NCI-H1417 treated with DMSO at 0.1 percent for 48 hours (cell line): Measurements from ENCODE around the gene AKR1C2.
"Not testable (repeated sequence)": the region's sequence is repeated elsewhere in the genome, so short reads cannot be mapped to it uniquely, and the experiment has no call there.

Experiments used
- DNase-seq: peaks from one replicate; lab custom pipeline; 2025; lab: John Stamatoyannopoulos, UW

The AKR1C2 gene

DNA sequence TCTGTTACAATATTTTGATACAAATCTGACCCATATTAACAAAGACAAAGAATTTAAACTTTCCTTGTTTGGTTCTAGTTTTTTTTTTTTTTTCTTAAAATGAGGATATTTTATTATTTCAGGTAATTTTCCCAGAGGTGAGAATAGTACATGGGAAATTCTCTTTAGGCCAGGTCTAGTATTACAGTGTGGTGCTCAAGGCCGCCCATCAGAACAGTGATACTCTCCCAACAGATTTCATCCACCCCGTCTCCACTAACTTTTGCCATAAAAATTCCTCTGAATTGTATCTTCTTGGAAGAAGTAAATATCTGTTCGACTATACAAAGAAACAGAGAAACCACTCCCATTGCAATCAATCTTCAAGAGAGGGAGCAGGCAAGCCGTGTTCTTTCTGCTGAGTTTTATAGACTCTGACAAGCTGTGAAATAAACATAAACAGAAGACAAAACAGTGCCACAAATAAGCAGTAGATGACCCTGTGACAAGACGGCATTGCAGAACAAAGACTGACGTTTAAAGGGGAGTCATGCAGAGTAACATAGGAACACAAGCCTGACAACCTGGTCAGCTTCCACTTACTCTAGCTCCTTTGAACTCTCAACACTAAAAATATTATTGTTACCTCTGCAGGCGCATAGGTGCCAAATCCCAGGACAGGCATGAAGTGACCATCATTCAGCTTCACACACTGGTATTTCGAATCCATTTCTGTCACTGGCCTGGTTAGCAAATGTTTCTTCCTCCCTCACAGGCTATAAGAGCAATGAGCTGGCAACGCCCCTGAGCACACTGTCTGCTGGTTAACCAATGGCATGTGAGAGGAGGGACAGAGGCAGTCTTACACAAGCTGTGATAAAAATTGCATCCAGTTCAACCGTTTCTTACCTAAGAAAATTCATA, at the start of gene AKR1C2:
Gene AKR1C2, minus strand, starts transcription at position 731 of the 903 bp plus-strand sequence. Its CDS starts 22 bp downstream, at position 709.
- not testable (repeated sequence) for DNase-seq

DNA sequence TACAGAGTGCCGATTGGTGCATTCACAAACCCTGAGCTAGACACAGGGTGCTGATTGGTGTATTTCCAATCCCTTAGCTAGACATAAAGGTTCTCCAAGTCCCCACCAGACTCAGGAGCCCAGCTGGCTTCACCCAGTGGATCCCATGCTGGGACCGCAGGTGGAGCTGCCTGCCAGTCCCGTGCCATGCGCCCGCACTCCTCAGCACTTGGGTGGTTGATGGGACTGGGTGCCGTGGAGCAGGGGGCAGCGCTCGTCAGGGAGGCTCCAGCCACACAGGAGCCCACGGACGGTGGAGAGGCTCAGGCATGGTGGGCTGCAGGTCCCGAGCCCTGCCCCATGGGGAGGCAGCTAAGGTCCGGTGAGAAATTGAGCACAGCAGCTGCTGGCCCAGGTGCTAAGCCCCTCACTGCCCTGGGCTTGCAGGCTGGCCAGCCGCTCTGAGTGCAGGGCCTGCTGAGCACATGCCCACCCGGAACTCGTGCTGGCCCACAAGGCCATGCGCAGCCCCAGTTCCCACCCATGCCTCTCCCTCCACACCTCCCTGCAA, 49.4 kb upstream of the AKR1C2 start:
- not testable (repeated sequence) for DNase-seq

DNA sequence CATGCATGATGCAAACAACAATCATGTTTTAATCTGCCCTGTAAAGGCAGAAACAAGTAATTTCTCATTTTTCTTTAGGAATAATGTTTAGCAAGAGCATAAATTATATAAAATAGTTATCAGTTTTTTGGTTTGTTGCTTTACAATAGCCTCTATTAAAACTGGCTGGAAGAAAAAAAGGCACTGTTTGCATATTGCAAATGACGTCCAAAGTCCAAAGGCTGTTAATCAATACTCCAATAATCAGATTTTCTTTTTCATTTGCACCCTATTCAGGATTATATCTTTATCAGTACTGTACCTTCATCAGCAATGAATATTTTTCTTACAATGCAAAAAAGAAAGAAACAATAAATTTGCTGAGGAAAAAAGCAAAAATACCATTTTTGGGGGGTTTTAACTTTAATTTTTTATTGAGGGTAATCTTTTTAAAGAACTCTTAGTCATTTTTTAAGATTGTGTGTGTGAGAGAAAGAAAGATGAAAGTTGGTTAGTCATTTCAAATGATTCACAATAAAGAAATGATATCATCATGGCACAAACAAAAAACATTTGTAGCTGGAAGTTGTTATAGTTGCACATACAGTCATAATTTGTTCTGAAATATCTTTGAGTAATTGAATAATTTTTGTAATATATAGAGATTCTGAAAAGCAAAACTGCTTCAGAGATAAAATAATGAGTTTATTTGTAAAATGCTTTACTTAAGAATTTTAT, 44.4 kb upstream of the AKR1C2 start:
- DNase-seq: no peak

DNA sequence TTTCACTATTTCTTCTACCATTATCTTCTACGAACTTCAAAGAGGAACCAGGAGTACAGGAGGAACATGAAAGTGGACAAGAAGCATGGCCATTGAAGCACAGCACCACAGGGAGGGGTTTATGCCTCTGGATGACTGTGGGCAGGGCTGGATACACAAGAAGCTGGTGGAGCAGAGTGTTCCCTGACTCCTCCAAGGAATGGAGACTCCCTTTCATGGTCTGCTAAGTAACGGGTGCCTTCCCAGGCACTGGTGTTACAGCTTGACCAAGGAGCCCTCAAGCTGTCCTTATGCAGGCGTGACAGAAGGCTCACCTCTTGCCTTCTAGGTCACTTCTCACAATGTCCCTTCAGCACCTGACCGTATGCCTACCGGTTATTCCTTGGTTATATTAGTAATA, 43.4 kb upstream of the AKR1C2 start:
- DNase-seq: not testable (repeated sequence)

DNA sequence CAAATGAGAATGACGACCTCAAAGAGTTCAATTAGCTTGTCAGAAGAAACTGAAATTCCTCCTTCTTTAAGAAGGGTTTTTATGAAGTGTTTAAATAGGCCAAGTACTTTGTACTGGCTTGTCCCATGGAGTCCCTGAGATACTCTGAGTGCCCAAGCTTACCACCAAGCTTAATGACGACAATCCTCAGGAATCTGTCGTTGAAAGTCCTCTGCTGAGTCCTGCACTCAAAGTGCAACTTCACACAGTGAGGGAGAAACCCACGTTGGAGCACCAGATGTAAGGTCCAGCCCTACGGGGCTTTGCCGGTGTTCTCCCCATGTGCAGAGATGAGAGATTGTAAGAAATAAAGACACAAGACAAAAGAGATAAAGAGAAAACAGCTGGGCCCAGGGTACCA, 42.8 kb upstream of the AKR1C2 start:
- no peak for DNase-seq

DNA sequence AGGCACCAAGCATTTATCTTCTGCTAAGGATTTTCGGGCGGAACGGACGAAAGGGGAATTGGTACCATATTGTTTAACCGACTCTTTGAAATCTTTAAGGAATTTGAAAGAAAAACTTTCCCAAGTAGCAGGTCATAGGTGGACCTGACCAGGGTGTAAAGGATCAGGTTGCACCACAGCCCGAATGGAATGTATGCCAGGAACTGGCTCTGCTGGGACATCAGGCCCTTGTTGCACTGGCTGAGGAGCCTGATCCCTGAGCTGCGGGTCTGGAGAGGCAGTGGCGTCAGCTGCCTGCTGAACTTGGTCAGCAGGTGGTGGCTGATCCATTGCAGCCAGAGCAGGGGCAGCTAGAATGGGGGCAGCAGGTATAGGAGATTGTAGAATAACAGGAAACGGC, 41.4 kb upstream of the AKR1C2 start:
- DNase-seq: no peak

DNA sequence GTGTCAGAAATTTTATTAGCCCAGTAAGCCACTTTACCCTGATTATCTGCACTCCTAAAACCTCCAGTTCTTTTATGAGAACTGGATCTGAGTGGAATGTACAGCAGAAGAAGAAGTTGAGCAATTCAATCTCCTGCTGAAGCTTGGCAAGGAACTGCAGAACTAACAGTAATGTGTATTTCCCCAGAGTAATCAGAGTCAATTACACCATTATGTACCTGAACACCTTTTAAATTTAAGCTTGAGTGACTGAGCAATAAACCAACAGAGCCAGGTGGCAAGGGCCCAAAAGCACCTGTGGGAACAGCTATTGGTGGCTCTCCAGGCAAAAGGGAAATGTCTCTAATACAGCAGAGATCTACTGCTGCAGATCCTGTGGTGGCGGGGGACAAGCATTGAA, 40.1 kb upstream of the AKR1C2 start:
- DNase-seq: no peak

DNA sequence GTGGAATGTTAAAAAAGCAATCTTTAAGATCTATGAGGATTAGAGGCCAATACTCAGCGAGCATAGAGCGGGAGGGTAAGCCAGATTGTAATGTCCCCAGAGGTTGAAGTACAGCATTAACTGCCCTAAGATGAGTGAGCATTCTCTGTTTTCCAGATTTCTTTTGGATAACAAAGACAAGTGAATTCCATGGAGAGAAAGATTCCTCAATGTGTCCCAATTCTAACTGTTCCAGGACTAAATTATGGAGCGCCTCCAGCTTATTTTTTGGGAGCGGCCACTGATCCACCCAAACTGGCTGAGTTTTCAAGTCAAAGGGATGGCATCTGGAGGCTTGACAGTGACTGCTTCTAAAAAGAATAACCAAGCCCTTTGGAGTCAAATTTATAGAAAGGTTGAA, 39.3 kb upstream of the AKR1C2 start:
- DNase-seq: no peak

DNA sequence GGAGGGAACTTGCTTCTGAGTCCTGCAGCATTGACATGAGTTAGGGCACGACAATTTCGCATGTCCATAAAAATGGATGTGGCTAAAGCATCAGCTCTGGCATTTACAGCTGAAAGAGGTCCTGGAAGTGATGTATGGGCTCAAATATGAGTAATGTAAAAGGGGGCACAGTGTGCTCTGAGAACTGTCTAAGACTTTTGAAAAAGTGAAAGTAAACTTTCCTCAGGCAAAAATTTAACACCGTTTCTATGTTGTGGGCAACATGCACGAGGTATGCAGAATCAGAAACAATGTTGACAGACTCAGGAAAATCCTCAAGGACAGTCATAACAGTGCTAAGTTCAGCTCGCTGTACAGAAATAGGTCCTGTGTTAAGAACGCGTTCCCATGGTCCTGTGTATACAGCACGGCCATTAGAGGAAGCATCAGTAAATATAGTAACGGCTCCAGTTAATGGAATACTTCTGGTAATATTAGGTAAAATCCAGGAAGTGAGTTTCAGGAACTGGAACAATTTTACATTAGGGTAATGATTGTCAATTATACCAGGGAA, 37.9 kb upstream of the AKR1C2 start:
- no peak for DNase-seq

DNA sequence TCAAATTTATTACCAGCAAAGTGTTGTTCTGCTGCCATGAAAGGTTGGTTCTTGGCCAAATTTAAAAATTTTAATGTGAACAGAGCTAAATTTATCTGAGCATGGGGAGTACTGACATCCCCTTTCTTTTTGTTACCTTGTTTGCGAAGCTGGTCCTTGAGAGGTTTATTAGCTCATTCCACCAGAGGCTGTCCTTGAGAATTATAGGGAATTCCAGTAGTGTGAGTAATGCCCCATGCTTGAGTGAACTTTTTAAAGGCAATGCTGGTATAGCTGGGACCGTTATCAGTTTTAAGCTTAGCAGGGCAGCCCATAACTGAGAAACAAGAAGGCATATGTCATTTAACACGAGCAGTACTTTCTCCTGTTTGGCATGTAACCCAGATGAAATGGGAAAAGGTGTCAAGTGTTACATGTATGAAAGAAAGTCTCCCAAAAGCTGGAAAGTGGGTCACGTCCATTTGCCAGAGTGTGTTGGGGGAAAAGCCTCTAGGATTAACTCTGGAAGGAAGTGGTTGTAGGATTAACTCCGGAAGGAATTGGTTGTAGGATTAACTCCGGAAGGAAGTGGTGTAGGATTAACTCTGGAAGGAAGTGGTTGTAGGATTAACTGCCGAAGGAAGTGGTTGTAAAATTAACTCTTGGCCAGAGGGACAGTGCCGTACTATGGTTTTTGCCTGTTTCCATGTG, 37.3 kb upstream of the AKR1C2 start:
- DNase-seq: no peak

DNA sequence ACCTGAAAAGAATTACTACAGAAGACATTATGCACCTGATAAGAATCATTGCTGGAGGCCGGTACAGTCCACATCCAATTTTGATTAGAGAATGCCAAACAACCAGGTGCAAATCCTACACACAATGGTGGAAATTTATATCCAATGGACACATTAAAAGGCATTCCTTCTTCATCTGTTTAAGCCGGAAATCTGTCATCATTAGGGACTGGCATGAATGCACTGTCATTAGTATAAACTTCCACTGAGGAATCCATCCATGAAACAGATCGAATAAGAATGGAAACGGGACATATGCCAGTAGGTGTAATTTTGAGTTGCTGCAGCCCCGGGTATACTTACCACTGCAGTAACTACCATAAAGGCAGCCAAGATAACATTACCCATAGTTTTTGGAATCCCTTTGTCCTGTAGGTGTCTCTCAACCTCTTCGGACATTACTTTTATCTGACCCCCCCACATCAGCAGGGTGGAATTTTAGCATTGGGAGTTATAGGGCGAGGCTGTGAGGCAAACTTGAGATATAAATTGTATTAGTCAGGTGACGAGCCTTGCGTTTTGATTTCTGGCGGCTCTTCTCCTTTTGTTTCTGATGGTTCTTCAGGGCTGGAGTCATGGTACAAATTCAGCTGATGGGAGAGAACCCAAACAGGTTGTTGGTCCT, 36.5 kb upstream of the AKR1C2 start:
- no peak for DNase-seq

DNA sequence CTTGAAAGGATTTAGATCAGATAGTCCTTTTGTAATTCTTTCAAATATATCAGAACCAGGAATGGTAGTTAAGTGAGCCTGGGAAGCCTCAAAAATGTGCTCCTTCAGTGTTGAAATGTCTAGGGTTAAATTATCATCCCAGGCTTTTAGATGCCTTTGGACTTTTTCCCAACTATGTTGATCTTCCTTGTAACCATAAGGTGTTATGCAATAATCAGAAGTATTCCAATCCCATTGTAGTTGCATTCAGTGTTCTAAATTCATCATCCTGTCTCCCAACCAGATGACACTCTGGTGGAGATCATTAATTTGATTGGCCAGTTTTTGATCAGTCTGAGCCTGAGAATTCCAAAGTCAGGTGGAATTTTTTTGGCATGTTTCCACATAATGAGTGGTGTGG, 35.1 kb upstream of the AKR1C2 start:
- no peak for DNase-seq

DNA sequence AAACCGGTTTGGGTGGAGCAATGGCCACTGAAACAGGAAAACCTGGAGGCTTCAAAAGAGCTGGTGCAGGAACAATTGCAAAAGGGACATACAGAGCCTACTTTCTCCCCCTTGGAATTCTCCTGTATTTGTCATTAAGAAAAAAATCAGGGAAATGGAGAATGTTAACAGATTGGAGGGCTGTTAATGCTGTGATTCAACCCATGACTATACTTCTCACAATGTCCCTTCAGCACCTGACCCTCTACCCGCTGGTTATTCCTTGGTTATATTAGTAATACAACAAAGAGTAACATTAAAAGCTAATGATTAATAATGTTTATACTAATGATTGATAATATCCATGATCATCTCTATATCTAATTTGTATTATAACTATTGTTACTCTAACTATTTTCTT, 34.4 kb upstream of the AKR1C2 start:
- DNase-seq: no peak

DNA sequence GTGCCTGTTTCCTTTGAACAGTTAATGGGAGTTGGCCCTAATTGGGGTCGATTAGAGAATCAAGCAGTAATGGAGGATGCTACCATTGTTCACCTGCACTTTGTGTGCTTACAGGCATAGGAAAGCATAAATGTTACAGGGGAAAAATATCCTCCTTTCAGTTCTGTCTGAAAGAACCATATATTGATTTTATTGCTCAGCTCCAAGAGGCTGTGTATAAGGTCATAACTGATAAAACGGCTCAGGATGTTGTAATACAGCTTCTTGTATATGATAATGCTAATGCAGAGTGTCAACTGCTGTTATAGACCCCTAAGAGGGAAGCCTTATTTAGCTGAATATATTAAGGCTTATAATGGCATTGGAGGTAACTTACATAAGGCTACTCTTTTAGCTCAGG, 32.9 kb upstream of the AKR1C2 start:
- no peak for DNase-seq

DNA sequence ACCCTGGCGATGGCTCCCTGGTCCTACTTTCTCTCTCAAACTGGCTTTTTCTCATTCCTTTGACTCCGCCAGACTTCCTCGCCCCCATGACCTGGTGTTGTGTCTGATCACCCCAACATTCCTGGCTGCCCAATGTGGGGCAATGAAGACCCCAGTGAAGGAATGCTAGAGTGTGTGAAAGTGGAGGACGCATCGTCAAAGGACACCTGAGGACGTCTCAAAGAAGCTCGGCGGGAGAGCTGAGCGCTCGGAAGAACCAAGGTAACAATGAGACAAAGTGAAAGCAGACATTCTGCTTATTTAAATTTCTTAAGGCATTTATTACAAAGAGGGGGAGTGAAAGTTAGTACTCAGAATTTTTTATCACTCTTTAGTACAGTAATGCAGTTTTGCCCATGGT, 31.7 kb upstream of the AKR1C2 start:
- DNase-seq: no peak

DNA sequence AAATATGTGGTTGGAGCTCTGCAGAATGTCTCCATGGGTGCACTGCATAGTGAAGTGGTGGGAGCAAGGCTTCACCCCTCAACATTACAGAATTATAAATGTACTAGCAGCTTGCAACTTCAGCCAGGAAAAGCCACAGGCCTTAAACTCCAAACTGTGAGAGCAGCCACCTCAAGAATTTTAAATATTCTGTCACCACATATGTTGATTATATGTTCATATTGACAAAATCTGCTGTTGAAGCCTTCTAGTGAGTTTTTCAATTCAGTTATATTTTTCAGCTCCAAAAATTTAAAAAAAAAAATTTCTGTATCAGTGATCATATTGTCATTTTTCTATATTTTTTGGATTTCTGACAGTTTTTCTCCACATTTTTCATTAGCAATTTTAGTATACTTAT, 30.9 kb upstream of the AKR1C2 start:
- no peak for DNase-seq

DNA sequence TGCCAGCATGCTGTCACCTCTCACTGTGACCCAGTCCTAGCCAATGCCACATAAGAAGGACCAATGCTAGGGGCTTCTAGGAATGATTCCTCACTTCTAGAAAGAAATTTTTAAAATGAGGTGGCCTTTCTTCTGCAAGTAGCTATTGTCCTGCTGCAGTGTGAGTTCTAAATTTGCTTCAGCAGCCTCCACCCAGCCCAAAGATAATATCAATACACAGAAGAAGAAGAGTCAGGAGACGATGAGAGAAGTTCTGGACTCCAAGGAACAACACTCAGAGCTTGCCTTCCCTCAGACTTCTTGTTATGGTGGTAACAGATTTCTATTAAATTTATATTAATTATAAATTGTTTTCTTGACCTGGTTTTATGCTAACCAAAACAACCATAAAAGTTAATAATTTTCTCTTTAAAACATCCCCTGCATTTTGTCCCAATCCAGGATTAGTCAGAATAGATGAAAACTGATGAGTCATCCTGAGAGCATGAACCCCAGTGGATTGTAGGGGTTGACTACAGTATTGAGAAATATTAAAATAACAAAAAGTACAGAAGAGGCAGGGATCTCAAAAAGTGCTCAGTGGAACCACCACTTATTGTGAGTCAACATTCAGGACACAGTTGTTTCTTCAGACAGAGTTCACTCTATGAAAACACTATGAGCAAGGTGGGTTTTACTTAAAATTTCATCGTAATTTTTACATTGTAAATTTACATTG, 29.6 kb upstream of the AKR1C2 start:
- no peak for DNase-seq

DNA sequence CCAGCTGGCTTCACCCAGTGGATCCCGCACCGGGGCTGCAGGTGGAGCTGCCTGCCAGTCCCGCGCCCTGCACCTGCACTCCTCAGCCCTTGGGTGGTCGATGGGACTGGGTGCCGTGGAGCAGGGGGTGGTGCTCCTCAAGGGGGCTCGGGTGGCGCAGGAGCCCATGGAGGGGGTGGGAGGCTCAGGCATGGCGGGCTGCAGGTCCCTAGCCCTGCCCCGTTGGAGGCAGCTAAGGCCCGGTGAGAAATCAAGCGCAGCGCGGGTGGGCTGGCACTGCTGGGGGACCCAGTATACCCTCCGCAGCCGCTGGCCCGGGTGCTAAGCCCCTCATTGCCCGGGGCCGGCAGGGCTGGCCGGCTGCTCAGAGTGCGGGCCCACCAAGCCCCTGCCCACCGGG, 28.8 kb upstream of the AKR1C2 start:
- not testable (repeated sequence) for DNase-seq

DNA sequence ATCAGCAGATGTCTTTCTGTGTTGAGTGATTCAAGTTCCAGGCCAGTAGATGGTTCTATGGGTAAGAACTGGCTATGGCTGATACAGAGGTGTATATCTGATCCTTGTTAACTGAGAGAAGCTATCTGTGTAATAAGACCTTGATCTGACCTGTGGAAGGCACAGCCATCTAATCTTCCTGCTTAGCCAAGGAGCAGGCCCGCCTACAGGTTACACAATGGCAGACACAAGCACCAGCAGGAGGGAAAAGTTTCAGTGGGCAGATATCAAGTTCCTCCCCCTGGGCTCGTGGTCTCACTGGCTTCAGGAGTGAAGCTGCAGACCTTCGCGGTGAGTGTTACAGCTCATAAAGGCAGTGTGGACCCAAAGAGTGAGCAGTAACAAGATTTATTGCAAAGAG, 27.9 kb upstream of the AKR1C2 start:
- DNase-seq: not testable (repeated sequence)

DNA sequence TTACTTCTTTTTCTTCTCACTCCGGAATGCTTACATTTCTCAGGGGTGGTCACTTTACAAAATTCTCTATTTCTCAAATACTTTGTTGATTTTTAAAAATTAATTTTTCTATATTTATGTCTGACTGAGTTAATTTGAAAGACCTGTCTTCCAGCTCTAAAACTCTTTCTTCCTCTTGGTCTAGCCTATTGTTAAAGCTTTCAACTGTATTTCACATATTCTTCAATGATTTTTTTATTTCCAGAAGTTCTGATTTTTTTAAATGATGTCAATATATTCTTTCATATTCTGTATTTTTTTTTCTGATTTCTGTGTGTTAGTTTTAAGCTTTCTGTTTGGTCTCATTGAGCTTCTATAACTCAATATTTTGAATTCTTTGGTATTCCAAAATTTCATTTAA, 27.3 kb upstream of the AKR1C2 start:
- no peak for DNase-seq

DNA sequence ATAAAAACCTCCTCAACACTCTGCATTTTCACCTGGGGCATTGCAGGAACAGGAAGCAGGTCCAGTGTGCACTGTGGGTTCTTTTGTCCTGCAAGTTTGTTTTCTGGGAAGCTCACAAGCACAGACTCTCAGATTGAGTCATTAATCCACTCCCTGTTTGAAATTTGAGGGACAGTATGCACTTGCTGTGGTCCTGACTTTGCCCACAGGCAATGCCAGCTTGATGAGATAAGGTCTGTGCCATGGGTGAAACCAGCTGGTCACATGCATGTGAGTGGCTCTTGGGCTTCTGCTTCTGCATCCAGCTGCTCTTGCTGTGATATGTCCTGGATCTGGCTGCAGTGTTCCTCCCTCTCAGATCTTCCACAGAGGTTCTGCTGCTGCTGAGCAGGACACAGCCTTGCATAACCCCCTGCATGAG, 21.8 kb upstream of the AKR1C2 start:
- DNase-seq: not testable (repeated sequence)
